ENCODE data around the gene MGST3. TPM values are rescaled to one million over a fixed set of nuclear protein-coding genes. Genes with fewer than 3 reads are reported as not detected.

Gene MGST3
- total RNA-seq, 4 donors from 2014 or later, result 250 to 616 (median 291) TPM

DNA sequence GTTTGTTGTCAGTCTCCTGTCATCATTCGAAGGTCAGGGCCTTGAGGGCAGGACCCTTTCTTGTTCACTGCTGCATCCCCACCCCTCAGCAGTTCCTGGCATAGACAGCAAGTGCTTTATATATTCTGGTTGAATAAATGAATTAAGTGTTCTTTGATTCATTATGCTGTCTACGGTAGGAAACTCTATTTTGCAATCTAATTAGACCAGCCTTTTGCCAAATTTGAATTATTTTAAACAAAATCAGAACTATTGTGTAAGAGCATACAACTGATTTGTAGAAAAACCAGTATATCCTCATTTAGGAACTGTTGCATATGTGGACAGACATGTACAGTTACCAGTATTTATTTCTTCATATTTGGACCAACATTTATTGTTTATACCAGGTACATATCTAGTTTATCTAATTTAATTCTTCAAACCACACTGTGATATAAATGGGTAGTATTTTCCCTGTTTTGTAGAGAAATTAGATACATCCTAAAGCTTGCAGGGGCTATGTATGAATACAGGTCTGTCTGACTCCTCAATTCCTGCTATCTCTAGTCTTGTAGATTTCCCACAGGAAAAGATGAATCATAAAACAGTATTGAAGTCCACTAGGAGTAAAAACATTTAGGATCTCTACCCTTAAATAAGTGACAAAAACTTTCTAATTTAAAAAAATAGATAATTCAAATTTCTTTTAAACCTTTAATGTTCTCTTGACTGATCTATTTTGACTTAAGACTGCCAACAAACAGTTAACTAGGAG lies 10.4 kb downstream of the MGST3 start:
- DNase-seq (ENCODE audit: low spot score) (no peak), ATAC-seq (ENCODE audit: low FRiP score) (no peak)
- TF ChIP-seq CTCF (IDR thresholded peaks at IDR 0.05), result no peak

DNA sequence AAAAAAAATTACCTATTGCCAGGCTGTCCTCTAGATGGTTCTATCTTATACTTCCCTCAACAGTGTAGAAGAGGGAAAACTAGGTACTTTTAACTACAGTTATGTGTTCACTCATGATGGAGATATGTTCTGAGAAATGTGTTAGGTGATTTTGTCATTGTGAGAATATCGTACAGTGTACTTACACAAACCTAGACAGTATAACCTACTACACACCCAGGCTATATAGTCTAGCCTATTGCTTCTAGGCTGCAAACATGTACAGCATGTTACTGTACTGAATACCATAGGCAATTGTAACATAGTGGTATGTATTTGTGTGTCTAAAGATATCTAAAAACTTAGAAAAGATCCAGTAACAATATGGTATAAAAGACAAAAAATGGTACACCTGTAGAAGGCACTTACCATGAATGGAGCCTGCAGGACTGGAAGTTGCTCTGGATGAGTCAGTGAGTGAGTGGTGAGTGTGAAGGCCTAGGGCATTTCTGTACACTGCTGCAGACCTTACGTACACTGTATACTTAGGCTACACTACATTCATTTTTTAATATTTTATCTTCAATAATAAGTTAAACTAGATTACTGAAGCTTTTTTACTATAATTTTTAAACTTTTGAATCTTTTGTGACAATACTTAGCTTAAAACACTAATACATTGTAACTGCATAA lies 13.2 kb downstream of the MGST3 start:
- ATAC-seq (ENCODE audit: low FRiP score) (no peak), DNase-seq (ENCODE audit: low spot score) (no peak)
- TF ChIP-seq CTCF (IDR thresholded peaks at IDR 0.05), result no peak

- no peak for TF ChIP-seq CTCF (IDR thresholded peaks at IDR 0.05)
- ATAC-seq (ENCODE audit: low FRiP score) (no peak), DNase-seq (ENCODE audit: low spot score) (no peak)
Observed at GRCh38 chr1:165645654-165646366, 14.8 kb downstream of the MGST3 start.

GRCh38 chr1:165647517-165647916 lies 16.5 kb downstream of the MGST3 start:
- no peak for TF ChIP-seq CTCF (IDR thresholded peaks at IDR 0.05)
- no peak for ATAC-seq (ENCODE audit: low FRiP score)
- no peak for DNase-seq (ENCODE audit: low spot score)

DNA sequence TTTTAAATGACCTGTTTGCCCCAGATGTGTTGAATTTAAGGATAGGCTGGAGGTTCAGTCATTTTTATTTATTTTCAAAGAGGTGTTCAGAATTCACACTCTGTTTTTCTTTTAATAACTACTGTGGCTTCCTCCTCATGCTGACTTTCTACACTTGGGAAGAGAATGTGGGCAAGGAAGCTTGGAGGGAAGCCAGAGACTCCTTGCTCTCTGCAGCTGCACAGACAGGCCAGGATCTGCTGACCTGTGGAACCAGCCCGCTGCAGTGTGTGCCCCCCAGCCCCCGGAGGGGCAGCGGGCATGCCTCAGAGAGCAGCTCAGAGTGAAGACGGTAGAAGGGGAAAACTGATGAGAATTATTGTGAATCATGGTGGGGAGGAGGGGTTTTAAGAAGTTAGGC lies 16.9 kb downstream of the MGST3 start:
- no peak for ATAC-seq (ENCODE audit: low FRiP score)
- no peak for DNase-seq (ENCODE audit: low spot score)
- no peak for TF ChIP-seq CTCF (IDR thresholded peaks at IDR 0.05)

DNA sequence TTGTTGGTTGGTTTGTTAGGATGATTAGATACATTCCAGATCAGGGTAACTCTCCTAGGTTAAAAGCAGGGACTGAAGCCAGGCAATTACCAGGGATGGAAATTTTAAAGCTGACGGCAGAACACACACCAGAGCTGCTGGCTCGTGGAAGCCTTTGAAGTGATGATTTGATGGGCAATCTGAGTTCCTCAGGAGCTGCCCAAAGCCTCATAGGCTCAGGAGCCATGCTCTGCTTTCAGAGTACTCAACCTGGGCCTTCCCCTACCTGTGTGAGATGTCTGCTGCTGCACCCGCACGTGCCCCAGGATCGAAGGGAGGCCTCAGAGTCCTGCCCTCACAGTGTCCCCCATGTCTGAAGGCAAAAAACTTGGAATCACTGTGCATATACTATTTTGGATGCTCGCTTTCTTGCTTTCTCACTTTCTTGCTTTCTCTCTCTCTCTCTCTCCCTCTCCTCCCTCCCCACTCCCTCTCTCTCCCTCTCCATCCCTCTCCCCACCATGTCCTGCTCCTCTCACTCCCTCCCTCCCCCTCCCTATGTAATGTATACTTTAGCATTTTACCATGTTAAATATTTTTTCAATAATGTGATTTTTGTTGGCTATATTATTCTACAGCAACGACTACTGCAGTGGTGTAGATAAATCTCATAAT lies 18.0 kb downstream of the MGST3 start:
- DNase-seq (ENCODE audit: low spot score), result no peak
- ATAC-seq (ENCODE audit: low FRiP score), result no peak
- TF ChIP-seq CTCF (IDR thresholded peaks at IDR 0.05), result no peak

All from omental fat pad (tissue), 4 donors.